Natural killer cell (primary cell): ENCODE data around the gene FHL3. TPM values are rescaled to one million over a fixed set of nuclear protein-coding genes. Genes with fewer than 3 reads are reported as not detected.

ENCODE experiments used
- ATAC-seq, 3 donors: fragments of 150-1000 bp in 2 of 3; fragments of 200-7000 bp in 1 of 3; cut with Tn5 transposase; 1 replicate in 1 of 3; 2 replicates in 2 of 3; pipeline ENCODE4 v1.10.0; 2021; ENCODE audit warnings: mild to moderate bottlenecking in 2 of 3, moderate library complexity in 2 of 3
- DNase-seq, 2 donors: peaks; one replicate each; pipeline versions ENCODE4 v3.0.0 to v3.0.0-alpha.2; 2013 to 2021; ENCODE audit warnings: mixed read lengths in 1 of 2
- H3K27ac ChIP-seq: one replicate; pipeline ENCODE4 v1.5.1; 2013; ENCODE audit warnings: mild to moderate bottlenecking, low read length
- H3K27me3 ChIP-seq: one replicate; pipeline ENCODE4 v1.6.1; 2013; ENCODE audit warnings: low read length; ENCODE audit not compliant: control insufficient read depth, insufficient read depth
- H3K36me3 ChIP-seq: one replicate; pipeline ENCODE4 v1.6.1; 2013; ENCODE audit warnings: low read length; ENCODE audit not compliant: control insufficient read depth, insufficient read depth
- H3K4me1 ChIP-seq: one replicate; pipeline ENCODE4 v1.6.1; 2013; ENCODE audit warnings: low read length; ENCODE audit not compliant: control insufficient read depth, insufficient read depth
- H3K4me3 ChIP-seq: one replicate; pipeline ENCODE4 v1.5.1; 2013; ENCODE audit warnings: low read length
- H3K9me3 ChIP-seq: one replicate; pipeline ENCODE4 v1.6.1; 2013; ENCODE audit warnings: low read length; ENCODE audit not compliant: control insufficient read depth, insufficient read depth
- H3K27ac Mint-ChIP-seq, 2 donors: one replicate each; pipeline ENCODE4 v1.8.0; 2022; ENCODE audit warnings: mild to moderate bottlenecking in 2 of 2, mixed read lengths in 2 of 2, moderate library complexity in 1 of 2
- H3K27me3 Mint-ChIP-seq, 2 donors: one replicate each; pipeline ENCODE4 v1.8.0; 2022; ENCODE audit warnings: low read depth in 2 of 2, mixed read lengths in 2 of 2
- H3K36me3 Mint-ChIP-seq: one replicate; pipeline ENCODE4 v1.8.0; 2022; ENCODE audit warnings: mixed read lengths
- H3K4me1 Mint-ChIP-seq, 2 donors: one replicate each; pipeline ENCODE4 v1.8.0; 2022; ENCODE audit warnings: mixed read lengths in 2 of 2
- H3K4me3 Mint-ChIP-seq: one replicate; pipeline ENCODE4 v1.8.0; 2022; ENCODE audit warnings: mild to moderate bottlenecking, moderate library complexity, mixed read lengths
- H3K9me3 Mint-ChIP-seq, 2 donors: one replicate each; pipeline ENCODE4 v1.8.0; 2022; ENCODE audit warnings: mixed read lengths in 2 of 2
- WGBS: methylation state at CpG from one replicate; pipeline ENCODE4 v1.1.7; 2013; ENCODE audit warnings: missing lambda C conversion rate; ENCODE audit not compliant: insufficient coverage; 5-methylcytosine and 5-hydroxymethylcytosine counted together
- intact Hi-C: fragments of 100-400 bp; cut with micrococcal nuclease; formaldehyde crosslinking; loops from one replicate; pipeline ENCODE4 v1.14.2; 2022
- total RNA-seq, 4 donors: library from RNA; stranded (reverse); fragments of 120-200 nt in 1 of 4; gene quantifications; one replicate each; pipeline versions ENCODE4 v1.2.3 to v1.2.4, GENCODE V29; 2013 to 2022
- TF ChIP-seq, protein P1 (sequence below): fragments of 200-600 bp; IDR thresholded peaks from one replicate; pipeline ENCODE4 v1.8.0; 2022; ENCODE audit warnings: antibody characterized with exemption

The FHL3 gene
- total RNA-seq, 3 donors from 2014 or later (not counting 1 experiment from before 2014, with no cell fraction given): 49.3 to 82.6 (median 53.6) TPM

DNA sequence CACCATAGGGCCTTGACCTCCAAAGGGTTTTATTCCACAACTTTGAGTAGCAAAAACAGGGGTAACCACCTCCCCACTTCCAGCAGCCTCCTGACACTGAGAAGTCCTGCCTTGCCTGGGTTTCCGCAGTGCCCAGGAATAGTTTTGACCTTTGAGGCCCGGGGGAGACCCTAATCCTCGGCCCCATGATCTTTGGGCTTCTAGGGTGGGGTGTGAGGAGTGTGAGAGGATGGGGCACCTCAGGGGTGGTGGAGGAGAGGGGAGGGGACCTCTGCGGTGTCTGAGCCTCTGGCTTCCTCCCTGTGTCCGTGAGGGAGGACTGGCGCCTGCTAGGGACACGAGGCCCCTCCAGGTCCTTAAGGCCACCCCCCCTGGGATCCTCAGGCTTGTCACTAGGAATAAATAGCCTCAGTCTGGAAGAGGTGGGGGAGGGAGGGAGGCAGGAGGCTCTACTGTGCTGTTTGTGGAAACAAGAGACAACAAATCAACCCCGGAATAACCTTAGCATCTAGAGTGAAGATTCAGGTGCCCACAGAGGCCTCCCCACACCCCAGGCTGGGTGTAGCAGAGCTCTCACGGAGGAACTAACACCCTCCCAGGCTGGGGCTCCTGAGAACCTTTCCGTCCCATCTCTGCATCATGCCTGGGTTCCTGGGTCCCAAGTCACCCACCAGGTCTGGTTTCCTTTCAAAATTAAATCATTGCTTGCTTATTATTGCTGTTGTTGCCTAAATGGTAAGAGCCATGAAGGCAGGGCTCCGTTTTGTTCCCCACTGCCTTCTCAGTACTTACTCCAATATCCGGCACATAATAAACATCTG, 904 bp upstream of the FHL3 start:
- intact Hi-C loops: loop anchor here (5.0 to 10.0 kb wide), 2 partner anchors 74 to 531 kb away; partner anchors contain the start of gene ZC3H12A

DNA sequence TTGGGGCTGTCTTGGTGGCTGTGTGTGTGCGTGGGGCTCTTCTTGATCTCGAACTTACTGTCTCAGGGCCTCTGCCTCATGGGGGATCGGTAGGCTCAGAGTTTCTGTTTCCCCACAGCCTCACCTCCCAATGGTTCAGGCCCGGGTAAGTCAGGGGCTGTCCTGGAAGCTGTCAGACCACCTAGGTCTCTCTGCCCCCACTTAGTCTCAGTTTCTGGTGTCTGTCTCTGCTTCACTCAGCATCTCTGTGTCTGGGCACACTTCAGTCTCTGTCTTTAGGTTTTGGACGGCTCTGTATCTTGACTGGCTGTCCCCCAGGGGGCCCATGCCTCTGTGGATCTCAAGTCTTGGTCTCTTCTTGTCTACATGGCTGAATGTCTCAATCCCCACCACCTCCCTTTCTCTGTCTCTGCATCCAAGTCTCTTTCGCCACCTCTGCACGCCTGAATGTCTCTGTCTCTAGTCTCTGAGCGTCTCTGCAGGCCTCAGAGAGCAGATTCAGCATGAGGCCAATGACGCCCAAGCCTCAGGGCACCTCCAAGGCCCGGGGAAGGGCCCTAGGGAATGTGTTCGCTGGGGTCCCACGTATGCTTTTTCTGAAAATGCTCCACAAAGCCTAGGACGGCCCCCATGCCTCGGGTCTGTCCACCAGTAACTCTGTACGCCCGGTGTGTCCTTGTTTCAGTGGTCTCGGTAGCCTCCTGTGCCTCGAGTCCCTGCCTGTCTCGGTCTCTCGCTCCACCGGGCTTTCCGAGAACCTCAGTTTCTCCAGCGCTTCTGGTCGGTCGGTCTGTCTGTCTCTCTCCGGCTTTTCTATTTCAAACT, 818 bp downstream of the FHL3 start:
- Histone ChIP-seq H3K9me3 (no peaks in the 10 kb centered on the region), H3K36me3 (no peaks in the 10 kb centered on the region), H3K27ac (peak overlapping the region; percentile 44), H3K27me3 (no peaks in the 10 kb centered on the region), H3K4me3 (peak overlapping the region; percentile 36), H3K4me1 (peaks cover 85% of the 10 kb centered on the region)
- H3K9me3 Mint-ChIP-seq: no peaks in the 10 kb centered on the region
- intact Hi-C loops: loop anchor here (5.0 to 10.0 kb wide), 2 partner anchors 72 to 530 kb away; partner anchors contain the start of gene ZC3H12A
- peaks cover 59 to 65% of the 10 kb centered on the region in 2 donors for H3K4me1 Mint-ChIP-seq
- peak in 1 of 2 donors; percentile 49 for DNase-seq
- H3K36me3 Mint-ChIP-seq: no peaks in the 10 kb centered on the region
- TF ChIP-seq, protein P1, sequence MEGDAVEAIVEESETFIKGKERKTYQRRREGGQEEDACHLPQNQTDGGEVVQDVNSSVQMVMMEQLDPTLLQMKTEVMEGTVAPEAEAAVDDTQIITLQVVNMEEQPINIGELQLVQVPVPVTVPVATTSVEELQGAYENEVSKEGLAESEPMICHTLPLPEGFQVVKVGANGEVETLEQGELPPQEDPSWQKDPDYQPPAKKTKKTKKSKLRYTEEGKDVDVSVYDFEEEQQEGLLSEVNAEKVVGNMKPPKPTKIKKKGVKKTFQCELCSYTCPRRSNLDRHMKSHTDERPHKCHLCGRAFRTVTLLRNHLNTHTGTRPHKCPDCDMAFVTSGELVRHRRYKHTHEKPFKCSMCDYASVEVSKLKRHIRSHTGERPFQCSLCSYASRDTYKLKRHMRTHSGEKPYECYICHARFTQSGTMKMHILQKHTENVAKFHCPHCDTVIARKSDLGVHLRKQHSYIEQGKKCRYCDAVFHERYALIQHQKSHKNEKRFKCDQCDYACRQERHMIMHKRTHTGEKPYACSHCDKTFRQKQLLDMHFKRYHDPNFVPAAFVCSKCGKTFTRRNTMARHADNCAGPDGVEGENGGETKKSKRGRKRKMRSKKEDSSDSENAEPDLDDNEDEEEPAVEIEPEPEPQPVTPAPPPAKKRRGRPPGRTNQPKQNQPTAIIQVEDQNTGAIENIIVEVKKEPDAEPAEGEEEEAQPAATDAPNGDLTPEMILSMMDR: no peak
- H3K4me3 Mint-ChIP-seq: peak overlapping the region; percentile 98
- H3K27ac Mint-ChIP-seq: peak overlapping the region; percentile 89 to 92
- H3K27me3 Mint-ChIP-seq: no peaks in the 10 kb centered on the region
- 8% methylated on average over 25 of the region's 26 CpGs for WGBS
- peak; percentile 16 to 32 (median 31) for ATAC-seq

More for the DNA sequence above, 904 bp upstream of the FHL3 start:
- peak overlapping the region; percentile 83 for H3K27ac ChIP-seq
- H3K27me3 ChIP-seq: no peaks in the 10 kb centered on the region
- Mint-ChIP-seq H3K27ac (peak overlapping the region; percentile 96 to 100), H3K27me3 (no peaks in the 10 kb centered on the region), H3K9me3 (no peaks in the 10 kb centered on the region), H3K4me3 (peak overlapping the region; percentile 82), H3K4me1 (peaks cover 55 to 64% of the 10 kb centered on the region in 2 donors), H3K36me3 (no peaks in the 10 kb centered on the region)
- no peaks in the 10 kb centered on the region for H3K36me3 ChIP-seq
- H3K4me3 ChIP-seq: peak overlapping the region; percentile 16
- H3K9me3 ChIP-seq: no peaks in the 10 kb centered on the region
- ATAC-seq: peak; percentile 37 to 54 (median 46)
- TF ChIP-seq, protein P1: no peak
- H3K4me1 ChIP-seq: peaks cover 85% of the 10 kb centered on the region
- 41% methylated on average over 12 of the region's 12 CpGs for WGBS
- peak; percentile 29 to 45 for DNase-seq

DNA sequence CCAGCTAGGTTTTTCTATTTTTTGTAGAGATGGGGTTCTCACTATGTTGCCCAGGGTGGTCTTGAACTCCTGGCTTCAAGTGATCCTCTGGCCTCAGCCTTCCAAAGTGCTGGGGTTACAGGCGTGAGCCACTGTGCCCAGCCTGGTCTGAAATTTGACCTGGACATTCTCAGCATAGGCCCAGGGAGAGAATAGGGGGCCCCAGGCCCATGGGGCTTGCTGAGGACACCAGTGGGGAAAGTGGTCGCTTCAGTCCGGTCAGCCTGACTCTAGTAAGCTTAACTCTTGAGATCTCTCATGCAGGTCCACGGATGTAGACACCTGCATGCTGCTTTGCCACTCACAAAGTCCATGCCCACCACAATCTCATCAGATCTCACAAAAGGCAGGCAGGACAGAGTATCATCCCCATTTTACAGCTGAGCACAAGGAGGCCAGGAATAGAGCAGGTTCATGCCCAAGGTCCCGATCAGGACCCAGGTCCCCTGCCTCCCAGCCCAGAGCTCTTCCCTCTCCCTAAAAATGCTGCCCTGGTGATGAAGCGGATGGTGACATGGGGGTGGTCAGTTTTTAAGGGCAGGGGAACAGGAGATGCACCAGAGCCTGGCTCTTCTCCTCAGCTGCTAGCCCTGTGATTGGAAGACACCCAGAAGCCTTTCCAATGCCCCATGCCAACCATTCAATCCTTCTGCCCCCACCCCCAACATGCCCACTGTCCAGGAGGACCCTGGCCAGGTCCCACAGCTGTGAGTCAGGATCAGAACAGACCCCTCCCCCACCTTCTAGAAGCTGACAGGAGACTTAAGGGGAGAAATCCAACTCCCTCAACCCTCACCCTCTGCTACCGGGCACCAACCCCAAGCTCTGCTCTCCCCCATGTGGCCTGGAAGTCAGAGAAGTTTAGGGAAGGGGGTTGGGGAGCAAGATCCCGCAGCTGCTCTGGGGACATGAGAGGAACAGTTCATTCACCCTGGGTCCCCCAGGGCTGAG, 1.8 kb downstream of the FHL3 start:
- Mint-ChIP-seq H3K27ac (peak overlapping the region; percentile 89 to 92), H3K4me1 (peaks cover 60 to 65% of the 10 kb centered on the region in 2 donors), H3K9me3 (no peaks in the 10 kb centered on the region), H3K36me3 (no peaks in the 10 kb centered on the region), H3K4me3 (peak overlapping the region; percentile 98), H3K27me3 (no peaks in the 10 kb centered on the region)
- peaks cover 85% of the 10 kb centered on the region for H3K4me1 ChIP-seq
- no peaks in the 10 kb centered on the region for H3K27me3 ChIP-seq
- no peak for DNase-seq
- TF ChIP-seq, protein P1: no peak
- no peaks in the 10 kb centered on the region for H3K9me3 ChIP-seq
- 79% methylated on average over 6 of the region's 8 CpGs for WGBS
- H3K27ac ChIP-seq: peak overlapping the region; percentile 44
- H3K4me3 ChIP-seq: peak overlapping the region; percentile 36
- peaks cover 3% of the 10 kb centered on the region for H3K36me3 ChIP-seq
- no peak for ATAC-seq
- intact Hi-C loops: loop anchor here (10.0 kb wide), 1 partner anchor 529 kb away; the partner anchor contains the start of gene ZC3H12A
